ENCODE data around the gene MYBPH. TPM values are rescaled to one million over a fixed set of nuclear protein-coding genes. Genes with fewer than 3 reads are reported as not detected.

The MYBPH gene
- total and polyA plus RNA-seq, 10 donors: 0.09 to 2.7 (median 0.32) TPM; not detected in 3

GRCh38 chr1:203143641-203144040 lies 32.0 kb downstream of the MYBPH start:
- H3K4me1 ChIP-seq: peaks cover 0 to 5% (median 0%) of the 10 kb centered on the region in 6 donors
- no peak overlapping the region for H3K4me3 ChIP-seq
- TF ChIP-seq POLR2A (IDR thresholded peaks at IDR 0.05) (no peak), POLR2AphosphoS5 (IDR thresholded peaks at IDR 0.05) (no peak), CTCF (IDR thresholded peaks at IDR 0.05 in 8 of 11, conservative IDR thresholded peaks at IDR 0.05 in 3 of 11) (no peak)
- WGBS, 5 donors: 68 to 89% (median 82%) methylated on average over 11 of the region's 11 CpGs
- no peak for DNase-seq
- intact Hi-C loops (cut with DNase I; ENCODE audit: low total_unique reads): no loop called here
- H3K36me3 ChIP-seq: no peaks in the 10 kb centered on the region
- H3K27ac ChIP-seq: no peak overlapping the region
- peaks cover 0 to 6% (median 0%) of the 10 kb centered on the region in 8 donors for H3K9me3 ChIP-seq
- peaks cover 0 to 39% (median 0%) of the 10 kb centered on the region in 7 donors for H3K27me3 ChIP-seq (replicated peaks in 1 of 7)

GRCh38 chr1:203142684-203143408 lies 32.8 kb downstream of the MYBPH start:
- H3K27me3 ChIP-seq (replicated peaks in 1 of 7): peaks cover 0 to 45% (median 0%) of the 10 kb centered on the region in 7 donors
- H3K4me1 ChIP-seq: peaks cover 0 to 5% (median 0%) of the 10 kb centered on the region in 6 donors
- TF ChIP-seq POLR2AphosphoS5 (IDR thresholded peaks at IDR 0.05) (no peak), CTCF (IDR thresholded peaks at IDR 0.05 in 8 of 11, conservative IDR thresholded peaks at IDR 0.05 in 3 of 11) (no peak), POLR2A (IDR thresholded peaks at IDR 0.05) (no peak)
- no peak for DNase-seq
- H3K36me3 ChIP-seq: no peaks in the 10 kb centered on the region
- H3K9me3 ChIP-seq: peaks cover 0 to 6% (median 0%) of the 10 kb centered on the region in 8 donors
- no peak overlapping the region for H3K4me3 ChIP-seq
- no peak overlapping the region for H3K27ac ChIP-seq
- WGBS, 5 donors: 67 to 100% (median 74%) methylated on average over 3 to 5 of the region's 5 CpGs
- intact Hi-C loops (cut with DNase I; ENCODE audit: low total_unique reads): no loop called here

- 86 to 96% (median 89%) methylated on average over 6 of the region's 6 CpGs for WGBS, 5 donors
- Histone ChIP-seq H3K4me3 (no peak overlapping the region), H3K9me3 (peaks cover 0 to 6% (median 0%) of the 10 kb centered on the region in 8 donors), H3K4me1 (peaks cover 0 to 5% (median 0%) of the 10 kb centered on the region in 6 donors), H3K27ac (no peak overlapping the region), H3K36me3 (no peaks in the 10 kb centered on the region), H3K27me3 (replicated peaks in 1 of 7) (peaks cover 0 to 50% (median 0%) of the 10 kb centered on the region in 7 donors)
- DNase-seq: no peak
- intact Hi-C loops (cut with DNase I; ENCODE audit: low total_unique reads): no loop called here
- no peak for TF ChIP-seq POLR2AphosphoS5 (IDR thresholded peaks at IDR 0.05)
- no peak for TF ChIP-seq POLR2A (IDR thresholded peaks at IDR 0.05)
- TF ChIP-seq CTCF (IDR thresholded peaks at IDR 0.05 in 8 of 11, conservative IDR thresholded peaks at IDR 0.05 in 3 of 11): no peak
Observed at GRCh38 chr1:203142124-203142523, 33.5 kb downstream of the MYBPH start.

- Histone ChIP-seq H3K36me3 (no peaks in the 10 kb centered on the region), H3K9me3 (peaks cover 0 to 6% (median 0%) of the 10 kb centered on the region in 8 donors), H3K27ac (no peak overlapping the region), H3K4me1 (peaks cover 0 to 8% (median 3%) of the 10 kb centered on the region in 6 donors), H3K4me3 (no peak overlapping the region), H3K27me3 (replicated peaks in 1 of 7) (peaks cover 0 to 62% (median 0%) of the 10 kb centered on the region in 7 donors)
- intact Hi-C loops (cut with DNase I; ENCODE audit: low total_unique reads): no loop called here
- TF ChIP-seq POLR2AphosphoS5 (IDR thresholded peaks at IDR 0.05) (no peak), POLR2A (IDR thresholded peaks at IDR 0.05) (no peak), CTCF (IDR thresholded peaks at IDR 0.05 in 8 of 11, conservative IDR thresholded peaks at IDR 0.05 in 3 of 11) (no peak)
- no peak for DNase-seq
- 61 to 81% (median 70%) methylated on average over 2 to 5 of the region's 5 CpGs for WGBS, 5 donors
Observed at GRCh38 chr1:203140743-203141520, 34.7 kb downstream of the MYBPH start.
